Measurements from ENCODE around the gene TYW1.
"Not testable (repeated sequence)": the region's sequence is repeated elsewhere in the genome, so short reads cannot be mapped to it uniquely, and the experiment has no call there.

Gene TYW1

GRCh38 chr7:66996444-66997191 is at the start of gene TYW1:
TYW1 (plus strand) TSS chr7:66996833; CDS start chr7:66996979, 146 bp downstream.
- DNase-seq (ENCODE audit: low spot score) = peak; percentile 100

GRCh38 chr7:66948480-66949109 is 48.0 kb upstream of the TYW1 start:
- DNase-seq (ENCODE audit: low spot score) = no peak

DNA sequence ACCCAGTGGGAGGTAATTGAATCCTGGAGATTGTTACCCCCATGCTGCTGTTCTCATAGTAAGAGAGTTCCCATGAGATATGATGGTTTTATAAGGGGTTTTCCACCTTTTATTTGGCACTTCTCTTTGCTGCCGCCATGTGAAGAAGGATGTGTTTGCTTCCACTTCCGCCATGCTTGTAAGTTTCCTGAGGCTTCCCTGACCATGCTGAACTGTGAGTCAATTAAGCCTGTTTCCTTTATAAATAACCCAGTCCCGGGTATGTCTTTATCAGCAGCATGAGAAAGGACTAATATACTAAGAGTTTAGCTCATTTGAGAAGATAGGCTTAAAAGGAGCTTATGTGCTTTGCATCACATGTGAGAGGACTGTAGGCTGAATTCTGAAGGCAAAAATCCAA is 46.3 kb upstream of the TYW1 start:
- no peak for DNase-seq (ENCODE audit: low spot score)

DNA sequence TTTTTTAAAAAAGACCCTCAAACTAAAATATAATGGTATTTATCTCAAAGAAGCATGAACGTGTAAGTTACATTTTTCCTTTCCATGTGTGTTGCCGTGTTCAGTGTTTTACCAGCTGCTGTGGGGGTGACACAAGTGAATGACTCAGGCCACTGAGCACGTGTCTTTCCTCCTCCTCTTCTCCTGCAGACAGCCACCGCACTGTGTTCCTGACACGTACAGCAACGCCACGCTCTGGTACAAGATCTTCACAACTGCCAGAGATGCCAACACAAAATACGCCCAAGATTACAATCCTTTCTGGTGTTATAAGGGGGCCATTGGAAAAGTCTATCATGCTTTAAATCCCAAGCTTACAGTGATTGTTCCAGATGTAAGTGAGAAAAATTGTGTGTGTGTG is 45.9 kb upstream of the TYW1 start:
- DNase-seq (ENCODE audit: low spot score) = no peak

DNA sequence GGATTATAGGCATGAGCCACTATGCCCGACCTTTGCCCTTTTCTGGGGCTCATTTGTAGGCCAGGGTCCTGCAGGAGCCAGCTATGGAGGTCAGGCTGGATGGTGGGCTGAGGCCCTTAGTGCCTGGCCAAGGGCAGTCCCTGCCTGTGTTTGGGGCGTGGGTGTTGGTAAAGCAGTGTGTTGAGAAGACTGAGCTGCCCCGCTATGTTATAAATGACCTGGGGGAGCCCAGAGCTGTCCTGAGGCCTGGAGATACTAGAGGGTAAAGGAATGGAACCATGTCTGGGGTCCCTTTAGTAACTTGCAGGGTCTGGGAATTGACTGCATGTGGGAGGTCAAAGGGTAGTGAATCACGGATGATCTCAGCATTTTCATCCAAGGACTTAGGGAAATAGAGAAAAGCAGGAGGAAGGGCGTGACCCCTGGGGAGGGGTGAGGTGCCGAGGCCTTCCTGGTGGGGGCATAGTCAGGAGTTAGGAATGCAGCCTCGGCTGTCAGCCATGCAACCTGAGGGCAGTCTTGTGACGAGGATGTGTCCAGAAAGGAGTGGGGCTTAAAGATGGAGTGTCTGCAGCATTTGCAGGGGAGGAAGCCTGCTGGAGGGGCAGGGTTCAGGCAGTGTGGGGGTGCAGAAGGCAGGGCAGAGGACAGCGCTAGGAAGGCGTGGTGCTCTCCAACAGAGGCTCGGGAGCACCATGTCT is 44.1 kb upstream of the TYW1 start:
- peak; percentile 78 for DNase-seq (ENCODE audit: low spot score)

DNA sequence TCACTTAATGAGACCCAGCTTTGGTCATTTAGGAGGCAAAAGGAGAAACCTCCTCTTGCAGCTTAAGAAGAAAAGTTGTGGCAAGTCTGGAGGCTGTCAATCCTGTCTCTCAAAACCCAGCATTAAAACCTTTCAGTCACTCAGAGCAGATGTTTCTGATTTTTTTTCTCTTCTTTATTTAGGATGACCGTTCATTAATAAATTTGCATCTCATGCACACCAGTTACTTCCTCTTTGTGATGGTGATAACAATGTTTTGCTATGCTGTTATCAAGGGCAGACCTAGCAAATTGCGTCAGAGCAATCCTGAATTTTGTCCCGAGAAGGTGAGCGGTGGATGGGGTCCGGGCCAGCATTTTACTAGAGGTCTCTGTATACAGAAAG is 43.6 kb upstream of the TYW1 start:
- DNase-seq (ENCODE audit: low spot score) = no peak

DNA sequence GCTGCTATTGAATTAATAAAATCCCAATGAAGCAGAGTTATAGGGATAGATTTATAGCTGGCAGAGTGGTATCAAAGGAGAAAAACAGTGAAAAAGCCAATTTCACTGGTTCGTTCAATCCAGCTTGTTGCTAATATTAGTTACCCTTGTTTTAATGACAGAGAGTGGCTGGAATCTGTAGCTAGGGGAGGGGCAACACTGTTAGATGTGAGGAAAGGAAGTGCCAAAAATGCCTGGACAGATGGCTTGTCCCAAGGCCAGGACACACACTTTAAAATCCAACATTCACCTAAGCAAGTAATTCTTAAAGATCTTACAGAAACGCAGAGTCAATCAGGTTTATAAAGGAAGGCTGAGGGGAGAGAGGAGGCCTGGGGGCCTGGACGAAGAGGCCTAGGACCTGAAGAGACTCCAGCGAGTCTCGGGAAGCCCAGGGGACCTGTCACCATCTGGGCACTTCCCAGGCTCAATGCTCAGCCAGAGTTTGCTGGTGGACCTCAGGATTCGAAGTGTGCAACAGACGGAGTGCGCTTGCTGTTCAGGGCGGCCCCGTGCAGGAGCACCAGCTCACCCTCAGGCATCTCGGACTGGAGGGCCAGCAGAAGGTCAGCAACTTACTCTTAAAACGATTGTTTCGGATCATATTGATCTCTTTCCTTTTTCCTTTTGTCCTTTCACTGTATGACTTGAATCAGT is 38.9 kb upstream of the TYW1 start:
- DNase-seq (ENCODE audit: low spot score) = no peak

- no peak for DNase-seq (ENCODE audit: low spot score)
These were observed 37.9 kb upstream of the TYW1 start for GRCh38 chr7:66958538-66959350.

- DNase-seq (ENCODE audit: low spot score) = no peak
These were observed 36.4 kb upstream of the TYW1 start for GRCh38 chr7:66960192-66960591.

- no peak for DNase-seq (ENCODE audit: low spot score)
These were observed 35.5 kb upstream of the TYW1 start for GRCh38 chr7:66961096-66961495.

DNA sequence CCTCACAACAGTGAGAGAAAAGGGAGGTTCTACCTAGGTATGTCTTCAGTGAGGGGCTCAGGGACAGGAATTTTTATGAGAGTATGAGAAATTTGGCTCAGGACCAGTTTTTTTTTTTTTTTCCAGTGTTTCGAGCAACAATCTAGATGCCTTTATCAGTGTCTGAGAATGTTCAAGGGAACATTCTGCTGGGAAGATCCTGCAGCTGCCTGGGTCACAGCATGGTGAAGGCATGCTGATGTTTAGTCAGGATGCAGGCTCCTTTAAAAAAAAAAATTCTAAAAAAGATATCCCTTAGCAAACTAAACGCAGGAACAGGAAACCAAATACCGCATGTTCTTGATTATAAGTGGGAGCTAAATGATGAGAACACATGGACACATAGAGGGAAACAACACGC is 32.2 kb upstream of the TYW1 start:
- peak; percentile 18 for DNase-seq (ENCODE audit: low spot score)

DNA sequence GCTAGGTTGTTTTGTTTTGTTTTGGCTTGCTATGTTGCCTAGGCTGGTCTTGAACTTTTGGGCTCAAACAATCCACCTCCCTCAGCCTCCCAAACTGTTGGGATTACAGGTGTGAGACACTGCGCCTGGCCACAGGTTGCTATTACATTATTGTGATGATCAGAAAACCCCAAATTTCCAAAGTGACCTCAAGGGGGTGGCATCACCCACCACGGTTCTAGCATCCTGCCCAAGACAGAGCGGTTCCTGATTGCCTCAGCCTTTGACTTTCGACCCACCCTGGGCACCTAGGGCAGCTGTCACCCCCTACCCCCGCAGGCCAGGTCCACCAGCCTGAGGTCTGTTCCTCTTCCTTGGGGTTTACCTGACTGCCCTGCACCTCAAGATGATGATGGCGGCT is 29.6 kb upstream of the TYW1 start:
- no peak for DNase-seq (ENCODE audit: low spot score)

DNA sequence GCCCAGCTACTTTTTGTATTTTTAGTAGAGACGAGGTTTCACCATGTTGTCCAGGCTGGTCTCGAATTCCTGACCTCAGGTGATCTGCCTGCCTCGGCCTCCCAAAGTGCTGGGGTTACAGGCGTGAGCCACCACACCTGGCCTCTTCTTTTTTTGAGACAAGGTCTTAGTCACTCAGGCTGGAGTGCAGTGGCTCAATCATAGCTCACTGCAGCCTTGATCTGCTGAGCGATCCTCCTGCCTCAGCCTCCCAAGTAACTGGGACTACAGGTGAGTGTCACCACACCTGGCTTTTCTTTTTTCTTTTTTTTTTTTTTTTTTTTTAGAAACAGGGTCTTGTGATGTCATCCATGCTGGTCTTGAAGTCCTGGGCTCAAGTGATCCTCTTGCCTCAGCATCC is 27.6 kb upstream of the TYW1 start:
- not testable (repeated sequence) for DNase-seq (ENCODE audit: low spot score)

GRCh38 chr7:66970310-66970709 is 26.3 kb upstream of the TYW1 start:
- no peak for DNase-seq (ENCODE audit: low spot score)

DNA sequence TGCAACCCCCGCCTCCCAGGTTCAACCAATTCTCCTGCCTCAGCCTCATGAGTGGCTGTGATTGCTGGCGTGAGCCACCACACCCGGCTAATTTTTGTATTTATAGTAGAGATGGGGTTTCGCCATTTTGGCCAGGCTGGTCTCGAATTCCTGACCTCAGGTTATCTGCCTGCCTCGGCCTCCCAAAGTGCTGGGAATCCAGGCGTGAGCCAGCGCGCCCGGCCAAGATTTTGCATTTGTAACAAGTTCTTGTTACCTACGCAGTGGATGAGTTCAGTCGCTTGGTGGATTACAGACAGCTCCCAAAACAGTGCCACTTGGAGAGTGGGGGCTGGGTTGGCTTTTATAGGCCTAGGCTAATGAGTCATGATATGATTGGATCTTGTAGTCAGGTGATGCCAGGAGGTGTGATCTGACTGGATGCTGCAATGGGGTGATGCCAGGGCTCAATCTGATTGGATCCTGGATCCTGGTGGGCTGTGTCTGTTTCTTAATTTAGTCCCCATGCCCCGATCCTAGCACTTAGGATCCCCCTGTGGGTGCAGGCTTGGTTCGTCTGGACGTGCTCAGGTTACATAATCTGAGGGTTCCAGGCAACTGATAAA is 21.5 kb upstream of the TYW1 start:
- DNase-seq (ENCODE audit: low spot score) = no peak

DNA sequence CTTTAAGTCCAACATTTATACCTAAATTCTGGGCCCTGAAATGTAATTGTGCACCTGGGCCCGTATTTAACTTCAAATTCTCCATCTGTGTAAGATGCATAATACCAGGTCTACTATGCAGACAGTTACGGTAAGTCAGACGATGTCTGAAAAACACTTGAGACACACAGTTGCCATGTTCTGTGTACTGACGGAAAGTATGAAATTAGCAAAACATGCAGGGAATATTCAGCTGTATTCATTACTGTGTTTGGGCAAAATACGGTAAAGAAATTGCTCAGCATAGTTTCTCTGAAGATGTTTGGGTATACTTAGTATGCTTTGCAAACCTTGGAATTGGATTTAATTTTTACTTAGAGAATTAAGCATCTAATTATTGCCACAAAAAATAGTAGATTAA is 18.3 kb upstream of the TYW1 start:
- DNase-seq (ENCODE audit: low spot score) = not testable (repeated sequence)

DNA sequence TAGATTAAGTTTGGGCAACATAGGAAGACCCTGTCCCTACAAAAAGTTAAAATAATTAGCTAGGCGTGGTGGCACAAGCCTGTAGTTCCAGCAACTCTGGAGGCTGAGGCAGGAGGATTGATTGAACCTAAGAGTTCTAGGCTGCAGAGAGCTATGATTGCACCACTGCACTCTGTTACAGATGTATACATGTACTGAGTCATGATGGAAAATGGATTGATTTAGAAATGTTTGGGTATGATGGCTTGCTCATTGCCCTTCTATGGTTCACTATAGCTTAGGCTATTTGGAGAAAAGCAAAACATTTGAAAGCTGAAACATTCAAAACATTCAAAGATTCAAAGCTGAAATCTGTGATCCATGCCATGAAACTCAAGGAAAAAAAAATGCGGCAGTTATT is 17.6 kb upstream of the TYW1 start:
- not testable (repeated sequence) for DNase-seq (ENCODE audit: low spot score)

DNA sequence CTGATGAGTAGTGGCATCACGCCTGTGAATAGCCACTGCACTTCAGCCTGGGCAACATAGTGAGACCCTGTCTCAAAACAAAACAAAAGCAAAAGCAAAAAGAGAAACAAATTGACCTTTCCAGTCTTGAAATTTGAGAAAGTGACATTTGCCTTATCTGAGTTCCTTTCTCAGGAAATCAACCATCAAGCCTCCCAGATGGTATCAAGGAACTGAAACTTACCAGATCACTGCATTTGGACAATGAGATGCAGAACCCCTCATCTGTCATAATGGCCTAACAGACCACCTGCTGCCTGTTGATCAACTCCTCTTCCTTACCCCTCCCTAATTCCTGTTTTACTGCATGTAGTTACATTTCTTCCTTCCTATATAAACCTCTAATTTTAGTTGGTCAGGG is 16.3 kb upstream of the TYW1 start:
- not testable (repeated sequence) for DNase-seq (ENCODE audit: low spot score)

- DNase-seq (ENCODE audit: low spot score) = not testable (repeated sequence)
These were observed 7.1 kb upstream of the TYW1 start for GRCh38 chr7:66989552-66989951.

GRCh38 chr7:66994051-66994450 is 2.6 kb upstream of the TYW1 start:
- DNase-seq (ENCODE audit: low spot score) = not testable (repeated sequence)

- DNase-seq (ENCODE audit: low spot score) = peak; percentile 84
These were observed 2.0 kb upstream of the TYW1 start for GRCh38 chr7:66994691-66995049.

Data from LoVo (cell line).